MCF 10A (cell line): ENCODE measurements around the gene GRID1. TPM values are rescaled to one million over a fixed set of nuclear protein-coding genes. Genes with fewer than 3 reads are reported as not detected.
A peak's percentile ranks its signal among the peaks of the same experiment; 100 is the strongest.

ENCODE experiments used
- BruUV-seq: library from RNA; stranded (reverse); fragments of 400-500 nt; replicated peaks from 2 replicates; lab custom pipeline; 2021; lab: Mats Ljungman, UMichigan
- CTCF ChIA-PET: fragments of 300-600 bp; sonication (Branson Sonifier 250); formaldehyde crosslinking; extraction: SDS; loops from one replicate; lab custom pipeline; 2021; ENCODE audit warnings: antibody characterized with exemption, inconsistent platforms; lab: Yijun Ruan, JAX
- POLR2A ChIA-PET: fragments of 300-600, 350-650 bp; sonication (Branson Sonifier 250); formaldehyde crosslinking; extraction: SDS; loops from one replicate; lab custom pipeline; 2020; ENCODE audit warnings: antibody characterized with exemption, inconsistent platforms; lab: Yijun Ruan, JAX
- DNase-seq: peaks from one replicate; pipeline ENCODE4 v3.0.0-alpha.2; 2018; ENCODE audit not compliant: unreplicated experiment
- H3K27ac Mint-ChIP-seq: one replicate; pipeline ENCODE4 v1.8.0; 2022; ENCODE audit warnings: mild to moderate bottlenecking, low read depth, mixed read lengths; ENCODE audit not compliant: unreplicated experiment
- H3K27me3 Mint-ChIP-seq: one replicate; pipeline ENCODE4 v1.8.0; 2022; ENCODE audit warnings: mixed read lengths; ENCODE audit not compliant: insufficient read depth, unreplicated experiment
- H3K36me3 Mint-ChIP-seq: one replicate; pipeline ENCODE4 v1.8.0; 2022; ENCODE audit warnings: mild to moderate bottlenecking, moderate library complexity, mixed read lengths; ENCODE audit not compliant: insufficient read depth, unreplicated experiment
- H3K4me1 Mint-ChIP-seq: one replicate; pipeline ENCODE4 v1.8.0; 2022; ENCODE audit warnings: mixed read lengths; ENCODE audit not compliant: insufficient read depth, unreplicated experiment
- H3K4me3 Mint-ChIP-seq: one replicate; pipeline ENCODE4 v1.8.0; 2022; ENCODE audit warnings: mild to moderate bottlenecking, moderate library complexity, mixed read lengths; ENCODE audit not compliant: unreplicated experiment
- H3K9me3 Mint-ChIP-seq: one replicate; pipeline ENCODE4 v1.8.0; 2022; ENCODE audit warnings: mixed read lengths; ENCODE audit not compliant: unreplicated experiment
- CTCF ChIP-seq: fragments of 200-600 bp; IDR thresholded peaks from one replicate; pipeline ENCODE4 v1.8.0; 2022; ENCODE audit warnings: antibody characterized with exemption, mild to moderate bottlenecking; ENCODE audit not compliant: unreplicated experiment
- intact Hi-C: fragments of 100-400 bp; cut with micrococcal nuclease; formaldehyde crosslinking; loops from 2 replicates; pipeline ENCODE4 v1.14.1; 2022
- total RNA-seq: library from RNA; stranded (reverse); gene quantifications from 2 replicates; pipeline ENCODE4 v1.2.3, GENCODE V29; 2022

GRID1 gene
- total RNA-seq, 1 experiment from 2014 or later: not detected

- ChIA-PET POLR2A (interaction anchor here (0.6 kb wide), 1 partner anchor 114 kb away, joined by 3 read pairs; no protein-coding TSS in a partner anchor), CTCF (interaction anchor here (0.5 to 1.2 kb wide), 7 partner anchors 8 to 1772 kb away, joined by 3 to 6 read pairs (median 4); no protein-coding TSS in a partner anchor)
- BruUV-seq: no TSS peak
- TF ChIP-seq CTCF: no peak
- Mint-ChIP-seq H3K4me3 (no peak overlapping the region), H3K27ac (no peak overlapping the region), H3K27me3 (no peaks in the 10 kb centered on the region), H3K9me3 (no peaks in the 10 kb centered on the region), H3K36me3 (no peaks in the 10 kb centered on the region), H3K4me1 (peaks cover 6% of the 10 kb centered on the region)
- intact Hi-C loops: no loop called here
- DNase-seq: no peak
Observed at GRCh38 chr10:86391986-86392722, 25.6 kb upstream of the GRID1 start.

- Mint-ChIP-seq H3K4me3 (no peak overlapping the region), H3K4me1 (peaks cover 6% of the 10 kb centered on the region), H3K27me3 (no peaks in the 10 kb centered on the region), H3K9me3 (no peaks in the 10 kb centered on the region), H3K27ac (no peak overlapping the region), H3K36me3 (no peaks in the 10 kb centered on the region)
- no peak for DNase-seq
- intact Hi-C loops: no loop called here
- no TSS peak for BruUV-seq
- ChIA-PET CTCF (interaction anchor here (0.5 to 1.2 kb wide), 7 partner anchors 9 to 1771 kb away, joined by 3 to 6 read pairs (median 4); no protein-coding TSS in a partner anchor), POLR2A (interaction anchor here (0.7 to 1.2 kb wide), 2 partner anchors 9 to 497 kb away, joined by 3 to 7 read pairs; no protein-coding TSS in a partner anchor)
- TF ChIP-seq CTCF: no peak
Observed at GRCh38 chr10:86391236-86391840, 24.7 kb upstream of the GRID1 start.

GRCh38 chr10:86390337-86391120 is 23.9 kb upstream of the GRID1 start:
- peaks cover 5% of the 10 kb centered on the region for H3K27me3 Mint-ChIP-seq

More at GRCh38 chr10:86390337-86391120, 23.9 kb upstream of the GRID1 start:
- ChIA-PET CTCF (interaction anchor here (0.5 to 1.2 kb wide), 6 partner anchors 10 to 1853 kb away, joined by 3 to 6 read pairs (median 4); no protein-coding TSS in a partner anchor), POLR2A (interaction anchor here (0.7 to 1.2 kb wide), 2 partner anchors 10 to 497 kb away, joined by 3 to 7 read pairs; no protein-coding TSS in a partner anchor)
- no TSS peak for BruUV-seq
- Mint-ChIP-seq H3K4me1 (peaks cover 6% of the 10 kb centered on the region), H3K36me3 (no peaks in the 10 kb centered on the region), H3K9me3 (no peaks in the 10 kb centered on the region), H3K27ac (no peak overlapping the region), H3K4me3 (no peak overlapping the region)
- peak; percentile 9 for DNase-seq
- no peak for TF ChIP-seq CTCF
- intact Hi-C loops: no loop called here
